ENCODE results near the gene SHISA9.
"Not testable (repeated sequence)": the region's sequence is repeated elsewhere in the genome, so short reads cannot be mapped to it uniquely, and the experiment has no call there.

SHISA9 gene

DNA sequence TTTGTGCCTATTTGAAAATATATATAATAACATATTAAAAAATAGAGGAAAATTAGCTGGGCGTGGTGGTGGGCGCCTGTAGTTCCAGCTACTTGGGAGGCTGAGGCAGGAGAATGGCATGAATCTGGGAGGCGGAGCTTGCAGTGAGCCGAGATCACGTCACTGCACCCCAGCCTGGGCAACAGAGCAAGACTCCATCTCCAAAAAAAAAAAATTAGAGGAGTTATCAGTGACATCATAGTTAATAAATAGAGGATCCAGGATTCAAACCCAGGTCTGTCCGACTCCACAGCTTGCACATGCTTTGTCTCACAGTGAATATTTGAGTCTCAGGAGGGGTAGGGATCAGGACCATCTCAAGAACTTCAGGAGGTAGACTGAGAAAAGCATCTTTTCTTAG lies 22.2 kb downstream of the SHISA9 start:
- H3K4me3 ChIP-seq (ENCODE audit: control insufficient read depth in 1 of 7, extremely low read depth in 1 of 7, insufficient read depth in 4 of 7, low read depth in 2 of 7, low read length in 6 of 7); DNase-seq; H3K36me3 ChIP-seq (ENCODE audit: control insufficient read depth in 4 of 4, insufficient read depth in 4 of 4, low read length in 3 of 4); H3K9me3 ChIP-seq (ENCODE audit: control extremely low read depth in 1 of 5, control insufficient read depth in 4 of 5, insufficient read depth in 2 of 5, low read depth in 1 of 5, low read length in 4 of 5); POLR2A ChIA-PET; H3K4me1 ChIP-seq (ENCODE audit: control extremely low read depth in 1 of 4, control insufficient read depth in 4 of 4, insufficient read depth in 4 of 4, low read length in 3 of 4); CTCF ChIA-PET; H3K27ac ChIP-seq (ENCODE audit: insufficient read depth in 1 of 2, low read depth in 1 of 2, low read length in 2 of 2, poor library complexity in 1 of 2, severe bottlenecking in 2 of 2); H3K27me3 ChIP-seq (replicated peaks in 2 of 5; ENCODE audit: control insufficient read depth in 4 of 5, insufficient read depth in 5 of 5, low read length in 4 of 5): not testable (repeated sequence)
- 100% methylated on average over 1 of the region's 6 CpGs for WGBS (ENCODE audit: insufficient coverage)

DNA sequence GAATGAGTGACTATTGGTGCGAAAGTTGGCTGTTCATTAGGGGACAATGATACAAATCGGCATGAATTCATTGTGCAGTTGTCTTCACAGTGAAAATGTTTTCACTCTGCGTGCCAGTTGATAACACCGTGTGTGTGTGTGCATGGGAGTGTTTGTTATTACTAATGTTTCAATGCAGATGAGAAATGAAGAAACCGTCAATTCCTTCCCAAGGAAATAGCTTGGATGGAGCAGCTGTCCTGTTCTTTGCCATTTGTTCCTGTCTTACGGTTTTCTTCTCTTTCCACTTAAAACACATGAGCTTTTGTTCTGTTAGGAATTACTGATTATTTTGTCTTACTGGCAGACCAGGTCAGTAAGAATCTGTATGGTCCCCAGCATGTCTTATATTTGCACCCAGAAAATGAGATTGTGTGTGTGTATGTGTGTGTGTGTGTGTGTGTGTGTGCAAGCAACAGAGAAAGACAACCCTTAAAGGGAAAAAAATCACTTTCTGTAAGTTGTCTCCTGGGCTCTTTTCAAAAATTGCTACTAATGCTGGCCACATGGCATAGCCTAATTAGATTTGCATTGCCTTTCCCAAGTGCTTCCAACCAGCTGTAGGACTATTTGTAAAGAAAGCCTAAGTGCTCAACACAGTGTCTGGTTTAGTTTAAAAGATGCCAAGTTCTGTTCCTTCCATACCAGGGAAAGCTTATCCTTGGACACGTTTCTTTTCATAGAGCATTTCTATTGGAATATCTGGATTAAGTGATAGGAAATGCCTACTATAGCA lies 23.8 kb downstream of the SHISA9 start:
- WGBS (ENCODE audit: insufficient coverage): 87% methylated on average over 4 of the region's 7 CpGs
- Histone ChIP-seq H3K36me3 (ENCODE audit: control insufficient read depth in 4 of 4, insufficient read depth in 4 of 4, low read length in 3 of 4) (no peaks in the 10 kb centered on the region), H3K4me1 (ENCODE audit: control extremely low read depth in 1 of 4, control insufficient read depth in 4 of 4, insufficient read depth in 4 of 4, low read length in 3 of 4) (no peaks in the 10 kb centered on the region), H3K9me3 (ENCODE audit: control extremely low read depth in 1 of 5, control insufficient read depth in 4 of 5, insufficient read depth in 2 of 5, low read depth in 1 of 5, low read length in 4 of 5) (no peaks in the 10 kb centered on the region), H3K27ac (ENCODE audit: insufficient read depth in 1 of 2, low read depth in 1 of 2, low read length in 2 of 2, poor library complexity in 1 of 2, severe bottlenecking in 2 of 2) (no peak overlapping the region), H3K27me3 (replicated peaks in 2 of 5; ENCODE audit: control insufficient read depth in 4 of 5, insufficient read depth in 5 of 5, low read length in 4 of 5) (peaks cover 0 to 10% (median 0%) of the 10 kb centered on the region in 5 experiments), H3K4me3 (ENCODE audit: control insufficient read depth in 1 of 7, extremely low read depth in 1 of 7, insufficient read depth in 4 of 7, low read depth in 2 of 7, low read length in 6 of 7) (no peak overlapping the region)
- CTCF ChIA-PET: no interaction called here
- no peak for DNase-seq
- POLR2A ChIA-PET: no interaction called here

DNA sequence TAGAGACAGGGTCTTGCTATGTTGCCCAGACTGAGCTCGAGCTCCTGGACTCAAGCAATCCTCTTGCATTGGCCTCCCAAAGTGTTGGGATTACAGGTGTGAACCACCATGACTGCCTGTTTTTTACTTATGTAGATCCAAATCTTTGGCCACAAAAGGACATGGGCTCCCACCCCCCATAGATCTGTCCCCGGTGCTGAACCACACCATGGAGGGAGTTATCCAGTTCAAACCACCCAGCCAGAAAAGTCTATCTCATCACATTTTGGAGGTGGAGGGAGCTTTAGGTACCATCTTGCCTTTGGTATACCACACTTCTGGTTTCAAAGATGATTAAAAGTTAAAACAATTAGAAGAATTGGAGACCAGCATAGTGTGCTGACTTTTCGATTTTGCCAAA lies 26.2 kb downstream of the SHISA9 start:
- peaks cover 0 to under 1% (median 0%) of the 10 kb centered on the region in 5 experiments for H3K9me3 ChIP-seq (ENCODE audit: control extremely low read depth in 1 of 5, control insufficient read depth in 4 of 5, insufficient read depth in 2 of 5, low read depth in 1 of 5, low read length in 4 of 5)
- H3K36me3 ChIP-seq (ENCODE audit: control insufficient read depth in 4 of 4, insufficient read depth in 4 of 4, low read length in 3 of 4): no peaks in the 10 kb centered on the region
- peaks cover 0 to 10% (median 2%) of the 10 kb centered on the region in 5 experiments for H3K27me3 ChIP-seq (replicated peaks in 2 of 5; ENCODE audit: control insufficient read depth in 4 of 5, insufficient read depth in 5 of 5, low read length in 4 of 5)
- no peaks in the 10 kb centered on the region for H3K4me1 ChIP-seq (ENCODE audit: control extremely low read depth in 1 of 4, control insufficient read depth in 4 of 4, insufficient read depth in 4 of 4, low read length in 3 of 4)
- WGBS (ENCODE audit: insufficient coverage): 100% methylated on average over 1 of the region's 3 CpGs
- CTCF ChIA-PET: no interaction called here
- DNase-seq: no peak
- no peak overlapping the region for H3K4me3 ChIP-seq (ENCODE audit: control insufficient read depth in 1 of 7, extremely low read depth in 1 of 7, insufficient read depth in 4 of 7, low read depth in 2 of 7, low read length in 6 of 7)
- POLR2A ChIA-PET: no interaction called here
- H3K27ac ChIP-seq (ENCODE audit: insufficient read depth in 1 of 2, low read depth in 1 of 2, low read length in 2 of 2, poor library complexity in 1 of 2, severe bottlenecking in 2 of 2): no peak overlapping the region

DNA sequence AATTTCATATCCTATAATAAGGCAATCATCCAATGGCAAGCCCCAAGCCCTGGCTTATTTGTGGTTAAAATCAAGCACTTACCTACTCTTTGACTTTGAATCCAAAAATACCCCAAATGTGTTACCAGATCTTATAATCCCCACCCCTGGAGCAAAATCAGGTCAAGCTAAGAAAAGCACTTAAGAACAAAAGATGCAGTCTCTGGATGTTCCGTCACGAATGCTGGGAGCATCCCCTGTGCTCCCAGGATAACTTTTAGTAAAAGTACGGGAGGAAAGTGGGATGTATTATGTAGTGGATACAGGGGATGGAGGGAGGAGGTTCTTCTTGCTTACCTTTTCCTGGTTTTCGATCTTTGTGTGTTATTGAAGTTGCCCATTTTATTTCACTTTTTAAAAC lies 29.5 kb downstream of the SHISA9 start:
- POLR2A ChIA-PET: no interaction called here
- H3K27me3 ChIP-seq (replicated peaks in 2 of 5; ENCODE audit: control insufficient read depth in 4 of 5, insufficient read depth in 5 of 5, low read length in 4 of 5): peaks cover 0 to 3% (median 0%) of the 10 kb centered on the region in 5 experiments
- H3K27ac ChIP-seq (ENCODE audit: insufficient read depth in 1 of 2, low read depth in 1 of 2, low read length in 2 of 2, poor library complexity in 1 of 2, severe bottlenecking in 2 of 2): no peak overlapping the region
- H3K9me3 ChIP-seq (ENCODE audit: control extremely low read depth in 1 of 5, control insufficient read depth in 4 of 5, insufficient read depth in 2 of 5, low read depth in 1 of 5, low read length in 4 of 5): peaks cover 0 to 1% (median 0%) of the 10 kb centered on the region in 5 experiments
- H3K4me3 ChIP-seq (ENCODE audit: control insufficient read depth in 1 of 7, extremely low read depth in 1 of 7, insufficient read depth in 4 of 7, low read depth in 2 of 7, low read length in 6 of 7): no peak overlapping the region
- H3K36me3 ChIP-seq (ENCODE audit: control insufficient read depth in 4 of 4, insufficient read depth in 4 of 4, low read length in 3 of 4): no peaks in the 10 kb centered on the region
- H3K4me1 ChIP-seq (ENCODE audit: control extremely low read depth in 1 of 4, control insufficient read depth in 4 of 4, insufficient read depth in 4 of 4, low read length in 3 of 4): no peaks in the 10 kb centered on the region
- DNase-seq: no peak
- CTCF ChIA-PET: no interaction called here
- 93% methylated on average over 2 of the region's 4 CpGs for WGBS (ENCODE audit: insufficient coverage)

DNA sequence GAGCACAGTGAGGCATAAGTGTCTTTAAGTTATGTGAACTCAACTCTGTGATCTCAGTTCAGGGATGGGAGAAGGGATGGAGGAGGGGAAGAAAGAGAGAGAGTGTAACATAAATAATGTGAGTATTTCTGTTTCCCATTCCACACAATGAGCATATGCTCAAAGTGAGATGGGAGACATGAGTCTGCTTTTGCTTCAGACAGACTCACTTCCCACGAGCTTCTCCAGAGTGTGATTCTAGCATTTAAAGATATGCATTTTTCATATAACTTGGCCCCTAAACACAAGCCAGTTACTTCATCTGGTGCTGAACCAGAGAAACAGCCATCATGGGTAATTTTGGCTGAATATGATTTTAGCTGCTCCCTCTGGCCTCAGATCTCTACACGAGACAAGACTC lies 35.0 kb downstream of the SHISA9 start:
- H3K4me1 ChIP-seq (ENCODE audit: control extremely low read depth in 1 of 4, control insufficient read depth in 4 of 4, insufficient read depth in 4 of 4, low read length in 3 of 4): no peaks in the 10 kb centered on the region
- no peak overlapping the region for H3K27ac ChIP-seq (ENCODE audit: insufficient read depth in 1 of 2, low read depth in 1 of 2, low read length in 2 of 2, poor library complexity in 1 of 2, severe bottlenecking in 2 of 2)
- no peaks in the 10 kb centered on the region for H3K36me3 ChIP-seq (ENCODE audit: control insufficient read depth in 4 of 4, insufficient read depth in 4 of 4, low read length in 3 of 4)
- H3K9me3 ChIP-seq (ENCODE audit: control extremely low read depth in 1 of 5, control insufficient read depth in 4 of 5, insufficient read depth in 2 of 5, low read depth in 1 of 5, low read length in 4 of 5): peaks cover 0 to 1% (median 0%) of the 10 kb centered on the region in 5 experiments
- 100% methylated on average over 1 of the region's 2 CpGs for WGBS (ENCODE audit: insufficient coverage)
- ChIA-PET POLR2A (no interaction called here), CTCF (no interaction called here)
- no peak for DNase-seq
- no peak overlapping the region for H3K4me3 ChIP-seq (ENCODE audit: control insufficient read depth in 1 of 7, extremely low read depth in 1 of 7, insufficient read depth in 4 of 7, low read depth in 2 of 7, low read length in 6 of 7)
- no peaks in the 10 kb centered on the region for H3K27me3 ChIP-seq (replicated peaks in 2 of 5; ENCODE audit: control insufficient read depth in 4 of 5, insufficient read depth in 5 of 5, low read length in 4 of 5)

DNA sequence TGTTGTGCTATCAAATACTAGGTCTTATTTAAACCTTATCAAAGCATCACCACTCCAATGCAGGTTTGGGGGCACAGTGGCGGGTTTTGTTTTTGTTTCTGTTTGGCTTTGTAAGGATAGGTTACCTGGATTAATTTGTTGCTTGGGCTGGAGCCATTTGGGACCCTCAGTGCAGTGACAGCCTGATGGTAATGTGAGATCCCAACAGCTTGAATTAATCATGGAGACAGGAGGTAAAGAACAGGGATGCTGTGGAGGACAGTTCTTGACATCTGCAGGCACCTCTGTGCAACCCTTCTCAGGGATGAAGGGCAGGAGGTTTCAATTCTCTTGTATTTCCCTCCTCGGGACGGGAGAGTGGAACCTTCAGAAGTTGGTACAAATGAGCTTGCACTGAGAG lies 40.5 kb downstream of the SHISA9 start:
- Histone ChIP-seq H3K27me3 (replicated peaks in 2 of 5; ENCODE audit: control insufficient read depth in 4 of 5, insufficient read depth in 5 of 5, low read length in 4 of 5) (no peaks in the 10 kb centered on the region), H3K27ac (ENCODE audit: insufficient read depth in 1 of 2, low read depth in 1 of 2, low read length in 2 of 2, poor library complexity in 1 of 2, severe bottlenecking in 2 of 2) (no peak overlapping the region), H3K4me3 (ENCODE audit: control insufficient read depth in 1 of 7, extremely low read depth in 1 of 7, insufficient read depth in 4 of 7, low read depth in 2 of 7, low read length in 6 of 7) (no peak overlapping the region), H3K4me1 (ENCODE audit: control extremely low read depth in 1 of 4, control insufficient read depth in 4 of 4, insufficient read depth in 4 of 4, low read length in 3 of 4) (no peaks in the 10 kb centered on the region), H3K9me3 (ENCODE audit: control extremely low read depth in 1 of 5, control insufficient read depth in 4 of 5, insufficient read depth in 2 of 5, low read depth in 1 of 5, low read length in 4 of 5) (no peaks in the 10 kb centered on the region), H3K36me3 (ENCODE audit: control insufficient read depth in 4 of 4, insufficient read depth in 4 of 4, low read length in 3 of 4) (no peaks in the 10 kb centered on the region)
- no peak for DNase-seq
- 100% methylated on average over 2 of the region's 3 CpGs for WGBS (ENCODE audit: insufficient coverage)
- ChIA-PET POLR2A (no interaction called here), CTCF (no interaction called here)

DNA sequence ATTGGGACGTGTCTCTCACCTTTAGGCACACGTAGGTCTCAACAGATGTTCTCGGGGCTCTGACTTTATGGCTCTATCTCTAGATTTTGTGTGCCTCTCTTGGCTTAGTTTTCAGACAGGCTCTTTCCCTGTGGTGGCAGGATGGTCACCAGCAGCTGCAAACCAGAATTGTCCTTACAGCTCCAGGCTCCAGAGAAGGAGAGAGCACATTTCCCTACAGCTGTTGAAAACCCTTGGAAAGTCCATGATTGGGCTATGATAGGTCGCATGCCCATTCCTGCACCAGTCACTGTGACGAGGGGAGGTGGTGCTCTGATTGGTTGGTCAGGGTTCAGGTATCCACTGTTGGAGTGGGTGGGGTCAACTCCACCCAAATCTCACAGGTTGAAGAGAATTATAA lies 41.5 kb downstream of the SHISA9 start:
- ChIA-PET POLR2A (no interaction called here), CTCF (no interaction called here)
- WGBS (ENCODE audit: insufficient coverage): 78% methylated on average over 4 of the region's 5 CpGs
- Histone ChIP-seq H3K36me3 (ENCODE audit: control insufficient read depth in 4 of 4, insufficient read depth in 4 of 4, low read length in 3 of 4) (no peaks in the 10 kb centered on the region), H3K27ac (ENCODE audit: insufficient read depth in 1 of 2, low read depth in 1 of 2, low read length in 2 of 2, poor library complexity in 1 of 2, severe bottlenecking in 2 of 2) (no peak overlapping the region), H3K9me3 (ENCODE audit: control extremely low read depth in 1 of 5, control insufficient read depth in 4 of 5, insufficient read depth in 2 of 5, low read depth in 1 of 5, low read length in 4 of 5) (no peaks in the 10 kb centered on the region), H3K27me3 (replicated peaks in 2 of 5; ENCODE audit: control insufficient read depth in 4 of 5, insufficient read depth in 5 of 5, low read length in 4 of 5) (no peaks in the 10 kb centered on the region), H3K4me3 (ENCODE audit: control insufficient read depth in 1 of 7, extremely low read depth in 1 of 7, insufficient read depth in 4 of 7, low read depth in 2 of 7, low read length in 6 of 7) (no peak overlapping the region), H3K4me1 (ENCODE audit: control extremely low read depth in 1 of 4, control insufficient read depth in 4 of 4, insufficient read depth in 4 of 4, low read length in 3 of 4) (no peaks in the 10 kb centered on the region)
- no peak for DNase-seq

Measured in common myeloid progenitor, CD34-positive (primary cell).